Esophagus muscularis mucosa (tissue), 4 donors: ENCODE measurements around the gene PFDN6. TPM values are rescaled to one million over a fixed set of nuclear protein-coding genes. Genes with fewer than 3 reads are reported as not detected.
A peak's percentile ranks its signal among the peaks of the same experiment; 100 is the strongest.
"Not testable (repeated sequence)": the region's sequence is repeated elsewhere in the genome, so short reads cannot be mapped to it uniquely, and the experiment has no call there.

ENCODE experiments used
- DNase-seq: peaks from one replicate; pipeline ENCODE4 v3.0.0-alpha.2; 2017; ENCODE audit errors: extremely low spot score
- H3K27ac ChIP-seq, 4 donors: fragments of 200-600 bp; sonication (generic); replicated peaks in 1 of 4; 1 replicate in 3 of 4; 2 replicates in 1 of 4; pipeline ENCODE4 v1.5.1; 2016 to 2019; ENCODE audit warnings: mild to moderate bottlenecking in 1 of 4
- H3K27me3 ChIP-seq, 4 donors: fragments of 200-600 bp; sonication (generic); one replicate each; pipeline versions ENCODE4 v1.5.1 to v1.6.0; 2016 to 2019
- H3K36me3 ChIP-seq, 4 donors: fragments of 200-600 bp; sonication (generic); one replicate each; pipeline ENCODE4 v1.5.1; 2016 to 2019
- H3K4me1 ChIP-seq, 4 donors: fragments of 200-600 bp; sonication (generic); one replicate each; pipeline ENCODE4 v1.5.1; 2016 to 2019
- H3K4me3 ChIP-seq, 4 donors: fragments of 200-600 bp; sonication (generic); 1 replicate in 2 of 4; 2 replicates in 2 of 4; pipeline ENCODE4 v1.5.1; 2016 to 2019; ENCODE audit warnings: mild to moderate bottlenecking in 4 of 4, moderate library complexity in 1 of 4
- H3K9me3 ChIP-seq, 4 donors: fragments of 200-600 bp; sonication (generic); 1 replicate in 3 of 4; 2 replicates in 1 of 4; pipeline ENCODE4 v1.5.1; 2016 to 2019
- CTCF ChIP-seq, 3 experiments: fragments of 200-600 bp in 2 of 3; fragments of 450-650 bp in 1 of 3; sonication (generic) in 2 of 3; IDR thresholded peaks; one replicate each; pipeline ENCODE4 v1.5.1; 2017 to 2019; ENCODE audit warnings: antibody characterized with exemption in 3 of 3, mild to moderate bottlenecking in 2 of 3, moderate library complexity in 1 of 3
- EP300 ChIP-seq: sonication (generic); formaldehyde crosslinking; IDR thresholded peaks from one replicate; pipeline ENCODE4 v1.6.1; 2017; ENCODE audit warnings: antibody characterized with exemption
- POLR2A ChIP-seq: fragments of 450-650 bp; IDR thresholded peaks from one replicate; pipeline ENCODE4 v1.6.1; 2017; ENCODE audit warnings: antibody characterized with exemption, moderate library complexity, mild to moderate bottlenecking, low read depth
- POLR2AphosphoS5 ChIP-seq, 2 donors: sonication (generic); formaldehyde crosslinking; IDR thresholded peaks; one replicate each; pipeline ENCODE4 v1.6.1; 2017; ENCODE audit warnings: antibody characterized with exemption in 2 of 2
- WGBS: methylation state at CpG from one replicate; pipeline ENCODE4 v1.1.5; 2018; 5-methylcytosine and 5-hydroxymethylcytosine counted together
- intact Hi-C: fragments of 100-400 bp; cut with DNase I; formaldehyde crosslinking; loops from one replicate; pipeline ENCODE4 v1.15.1; 2023
- total RNA-seq, 4 donors: library from RNA; depleted of rRNA; stranded (reverse); fragments of >200 nt; gene quantifications; one replicate each; pipeline versions ENCODE4 v1.1.0 to v1.2.1, GENCODE V29; 2016

PFDN6 gene
- total RNA-seq, 4 donors from 2014 or later, result 29.1 to 54.2 (median 43.7) TPM

- DNase-seq, result no peak
- peaks cover 63 to 80% (median 71%) of the 10 kb centered on the region in 4 donors for H3K4me1 ChIP-seq
- 62% methylated on average over 11 of the region's 11 CpGs for WGBS
- TF ChIP-seq CTCF (IDR thresholded peaks at IDR 0.05), result no peak
- TF ChIP-seq POLR2AphosphoS5 (IDR thresholded peaks at IDR 0.05), result no peak
- TF ChIP-seq EP300, result no peak
- TF ChIP-seq POLR2A, result no peak
- intact Hi-C loops, result loop anchor here (5.0 kb wide), 1 partner anchor 39 kb away; the partner anchor contains the start of gene TAPBP
- peak overlapping the region; percentile 69 to 92 (median 72) for H3K4me3 ChIP-seq
- peaks cover 27 to 53% (median 38%) of the 10 kb centered on the region in 4 donors for H3K36me3 ChIP-seq
- H3K27me3 ChIP-seq, result no peaks in the 10 kb centered on the region
- peak overlapping the region; percentile 87 to 96 (median 90) for H3K27ac ChIP-seq
- H3K9me3 ChIP-seq, result no peaks in the 10 kb centered on the region
Observed at GRCh38 chr6:33273129-33273923, 16.1 kb upstream of the PFDN6 start.

GRCh38 chr6:33273924-33274902, 15.2 kb upstream of the PFDN6 start:
- DNase-seq, result no peak
- no peaks in the 10 kb centered on the region for H3K27me3 ChIP-seq
- H3K9me3 ChIP-seq, result no peaks in the 10 kb centered on the region
- intact Hi-C loops, result loop anchor here (5.0 kb wide), 1 partner anchor 38 kb away; the partner anchor contains the start of gene TAPBP
- peak overlapping the region in 1 of 4 donors; percentile 18 for H3K27ac ChIP-seq
- H3K36me3 ChIP-seq, result peaks cover 18 to 53% (median 41%) of the 10 kb centered on the region in 4 donors
- H3K4me3 ChIP-seq, result no peak overlapping the region
- no peak for TF ChIP-seq POLR2A
- TF ChIP-seq EP300, result no peak
- no peak for TF ChIP-seq CTCF (IDR thresholded peaks at IDR 0.05)
- TF ChIP-seq POLR2AphosphoS5 (IDR thresholded peaks at IDR 0.05), result no peak
- 56% methylated on average over 13 of the region's 14 CpGs for WGBS
- peaks cover 63 to 89% (median 80%) of the 10 kb centered on the region in 4 donors for H3K4me1 ChIP-seq

GRCh38 chr6:33275795-33276580, 13.4 kb upstream of the PFDN6 start:
- WGBS, result 73% methylated on average over 16 of the region's 16 CpGs
- peak overlapping the region; percentile 73 to 79 (median 78) for H3K4me3 ChIP-seq
- intact Hi-C loops, result not testable (repeated sequence)

GRCh38 chr6:33276581-33276863, 12.9 kb upstream of the PFDN6 start:
- Histone ChIP-seq H3K9me3 (no peaks in the 10 kb centered on the region), H3K27ac (peak overlapping the region; percentile 83 to 93 (median 90)), H3K4me3 (peak overlapping the region; percentile 73 to 79 (median 78)), H3K4me1 (peaks cover 53 to 75% (median 68%) of the 10 kb centered on the region in 4 donors), H3K27me3 (no peaks in the 10 kb centered on the region), H3K36me3 (peaks cover 18 to 66% (median 59%) of the 10 kb centered on the region in 4 donors)
- intact Hi-C loops, result no loop called here
- TF ChIP-seq CTCF (IDR thresholded peaks at IDR 0.05), result no peak
- TF ChIP-seq EP300, result no peak
- TF ChIP-seq POLR2AphosphoS5 (IDR thresholded peaks at IDR 0.05), result no peak
- TF ChIP-seq POLR2A, result no peak
- no peak for DNase-seq

More at GRCh38 chr6:33275795-33276580, 13.4 kb upstream of the PFDN6 start:
- H3K27me3 ChIP-seq, H3K9me3 ChIP-seq, DNase-seq: not testable (repeated sequence)
- Histone ChIP-seq H3K36me3 (peaks cover 18 to 61% (median 56%) of the 10 kb centered on the region in 4 donors), H3K4me1 (peaks cover 54 to 77% (median 70%) of the 10 kb centered on the region in 4 donors), H3K27ac (peak overlapping the region; percentile 83 to 93 (median 90))
